SK-N-SH treated with all-trans-retinoic acid at 6 μM for 48 hours (cell line): ENCODE measurements around the gene DDX25.
A peak's percentile ranks its signal among the peaks of the same experiment; 100 is the strongest.

Experiments used
- ATAC-seq: fragments of 200-7000 bp; cut with Tn5 transposase; 3 replicates; pipeline ENCODE4 v1.9.1; 2020; ENCODE audit warnings: mild to moderate bottlenecking, moderate library complexity
- ARNTL ChIP-seq: fragments of 450-650 bp; formaldehyde crosslinking; IDR thresholded peaks from 2 replicates; pipeline ENCODE4 v1.5.0; 2020; ENCODE audit warnings: low read depth, mild to moderate bottlenecking, moderate library complexity, borderline replicate concordance
- BACH2 ChIP-seq: fragments of 250-450 bp; sonication (Bioruptor Pico); IDR thresholded peaks from 2 replicates; pipeline ENCODE4 v1.9.0; 2021; ENCODE audit warnings: mild to moderate bottlenecking, borderline replicate concordance
- CREB5 ChIP-seq: fragments of 250-450 bp; sonication (Bioruptor Pico); IDR thresholded peaks from 2 replicates; pipeline ENCODE4 v1.5.1; 2020; ENCODE audit warnings: low read depth, mild to moderate bottlenecking, moderate library complexity
- CSDC2 ChIP-seq: fragments of 250-450 bp; sonication (Bioruptor Pico); IDR thresholded peaks from 2 replicates; pipeline ENCODE4 v1.5.0; 2020; ENCODE audit warnings: mild to moderate bottlenecking, moderate library complexity
- CSRNP3 ChIP-seq: fragments of 250-450 bp; sonication (Bioruptor Pico); IDR thresholded peaks from 2 replicates; pipeline ENCODE4 v1.5.1; 2021; ENCODE audit warnings: mild to moderate bottlenecking, moderate library complexity
- ESRRG ChIP-seq: fragments of 250-450 bp; sonication (Bioruptor Pico); IDR thresholded peaks from 2 replicates; pipeline ENCODE4 v1.6.1; 2021; ENCODE audit warnings: mild to moderate bottlenecking
- GLIS3 ChIP-seq: fragments of 250-450 bp; sonication (Bioruptor Pico); IDR thresholded peaks from 2 replicates; pipeline ENCODE4 v1.5.0; 2020; ENCODE audit warnings: mild to moderate bottlenecking, moderate library complexity
- ISL1 ChIP-seq: fragments of 250-450 bp; sonication (Bioruptor Pico); IDR thresholded peaks from 2 replicates; pipeline ENCODE4 v2.1.2; 2022; ENCODE audit warnings: mild to moderate bottlenecking, moderate library complexity
- OSR1 ChIP-seq: fragments of 250-450 bp; sonication (Bioruptor Pico); IDR thresholded peaks from 2 replicates; pipeline ENCODE4 v1.8.0; 2022; ENCODE audit warnings: moderate library complexity, mild to moderate bottlenecking, inconsistent platforms
- PATZ1 ChIP-seq: fragments of 250-450 bp; sonication (Bioruptor Pico); IDR thresholded peaks from 2 replicates; pipeline ENCODE4 v1.8.0; 2020; ENCODE audit warnings: mild to moderate bottlenecking, moderate library complexity, borderline replicate concordance
- PPARA ChIP-seq: fragments of 250-450 bp; sonication (Bioruptor Pico); IDR thresholded peaks from 2 replicates; pipeline ENCODE4 v1.5.0; 2020; ENCODE audit warnings: mild to moderate bottlenecking, borderline replicate concordance
- RARB ChIP-seq: fragments of 250-450 bp; sonication (Bioruptor Pico); IDR thresholded peaks from 2 replicates; pipeline ENCODE4 v1.8.0; 2021; ENCODE audit warnings: mild to moderate bottlenecking, moderate library complexity
- SNAI2 ChIP-seq: fragments of 250-450 bp; sonication (Bioruptor Pico); IDR thresholded peaks from 2 replicates; pipeline ENCODE4 v1.5.0; 2020; ENCODE audit warnings: mild to moderate bottlenecking, moderate library complexity
- TCF4 ChIP-seq: fragments of 250-450 bp; sonication (Bioruptor Pico); IDR thresholded peaks from 2 replicates; pipeline ENCODE4 v1.8.0; 2021; ENCODE audit warnings: mild to moderate bottlenecking, moderate library complexity, borderline replicate concordance
- TSHZ2 ChIP-seq: fragments of 250-450 bp; sonication (Bioruptor Pico); IDR thresholded peaks from 2 replicates; pipeline ENCODE4 v1.5.0; 2020; ENCODE audit warnings: mild to moderate bottlenecking, moderate library complexity
- ZC3H10 ChIP-seq: fragments of 250-450 bp; sonication (Bioruptor Pico); IDR thresholded peaks from 2 replicates; pipeline ENCODE4 v1.5.1; 2021; ENCODE audit warnings: mild to moderate bottlenecking, moderate library complexity
- ZFP3 ChIP-seq: fragments of 250-450 bp; sonication (Bioruptor Pico); IDR thresholded peaks from 2 replicates; pipeline ENCODE4 v1.5.0; 2020; ENCODE audit warnings: mild to moderate bottlenecking, moderate library complexity
- ZFP30 ChIP-seq: fragments of 450-650 bp; formaldehyde crosslinking; IDR thresholded peaks from 2 replicates; pipeline ENCODE4 v1.5.0; 2022; ENCODE audit warnings: mild to moderate bottlenecking, moderate library complexity
- ZNF70 ChIP-seq: fragments of 450-650 bp; formaldehyde crosslinking; IDR thresholded peaks from 2 replicates; pipeline ENCODE4 v1.5.0; 2020; ENCODE audit warnings: mild to moderate bottlenecking, moderate library complexity
- ZNF8 ChIP-seq: fragments of 450-650 bp; formaldehyde crosslinking; IDR thresholded peaks from 2 replicates; pipeline ENCODE4 v1.5.0; 2020; ENCODE audit warnings: mild to moderate bottlenecking, moderate library complexity

DDX25 gene

GRCh38 chr11:125922156-125922555 is 17.8 kb downstream of the DDX25 start:
- TF ChIP-seq ARNTL (no peak), ISL1 (CRISPR knock-in tag) (no peak), TSHZ2 (no peak), BACH2 (CRISPR knock-in tag) (no peak), ZNF8 (no peak), RARB (CRISPR knock-in tag) (no peak), ZFP30 (CRISPR knock-in tag) (no peak)
- ATAC-seq: no peak

- ATAC-seq: peak; percentile 95
- TF ChIP-seq ZNF70: no peak
- TF ChIP-seq ZFP30 (CRISPR knock-in tag): no peak
- no peak for TF ChIP-seq TCF4 (CRISPR knock-in tag)
- no peak for TF ChIP-seq ZC3H10 (CRISPR knock-in tag)
- TF ChIP-seq ZNF8: no peak
- TF ChIP-seq ESRRG (CRISPR knock-in tag): no peak
- no peak for TF ChIP-seq GLIS3
- TF ChIP-seq TSHZ2: no peak
- no peak for TF ChIP-seq PPARA (CRISPR knock-in tag)
- no peak for TF ChIP-seq OSR1 (CRISPR knock-in tag)
- TF ChIP-seq CSDC2 (CRISPR knock-in tag): no peak
- no peak for TF ChIP-seq ISL1 (CRISPR knock-in tag)
- TF ChIP-seq CREB5: no peak
These were observed 18.8 kb downstream of the DDX25 start for GRCh38 chr11:125923012-125923579.

GRCh38 chr11:125923633-125924032 is 19.3 kb downstream of the DDX25 start:
- no peak for ATAC-seq
- no peak for TF ChIP-seq ARNTL
- TF ChIP-seq SNAI2: no peak
- TF ChIP-seq ZFP3 (CRISPR knock-in tag): no peak
- no peak for TF ChIP-seq PATZ1 (CRISPR knock-in tag)
- TF ChIP-seq PPARA (CRISPR knock-in tag): no peak
- TF ChIP-seq TCF4 (CRISPR knock-in tag): no peak
- no peak for TF ChIP-seq OSR1 (CRISPR knock-in tag)
- TF ChIP-seq CSRNP3 (CRISPR knock-in tag): no peak
- TF ChIP-seq ZFP30 (CRISPR knock-in tag): no peak
- no peak for TF ChIP-seq ZC3H10 (CRISPR knock-in tag)
- TF ChIP-seq ZNF70: no peak
- TF ChIP-seq BACH2 (CRISPR knock-in tag): no peak
- no peak for TF ChIP-seq ZNF8
- no peak for TF ChIP-seq ESRRG (CRISPR knock-in tag)
